SK-N-SH (cell line): ENCODE data around the gene ZNF516. TPM values are rescaled to one million over a fixed set of nuclear protein-coding genes. Genes with fewer than 3 reads are reported as not detected.

Source experiments
- CTCF ChIA-PET: fragments of 300-600, 350-600 bp; formaldehyde crosslinking; extraction: SDS; loops from one replicate; lab custom pipeline; 2021; lab: Yijun Ruan, JAX
- POLR2A ChIA-PET: fragments of 350-600 bp; sonication (Branson Sonifier 250); formaldehyde crosslinking; extraction: SDS; loops from one replicate; lab custom pipeline; 2020; ENCODE audit warnings: antibody characterized with exemption, inconsistent platforms; lab: Yijun Ruan, JAX
- DNase-seq: peaks from one replicate; pipeline ENCODE4 v3.0.0; 2012
- H2AFZ ChIP-seq: fragments of 200-600 bp; sonication (generic); 2 replicates; pipeline ENCODE4 v1.8.1; 2016; ENCODE audit warnings: antibody characterized with exemption, mild to moderate bottlenecking, low read depth
- H3F3A ChIP-seq: fragments of 200-600 bp; sonication (generic); replicated peaks from 2 replicates; pipeline ENCODE3; 2016; ENCODE audit warnings: antibody characterized with exemption, mild to moderate bottlenecking; ENCODE audit not compliant: insufficient read depth
- H3K27ac ChIP-seq, 2 experiments: fragments of 200-500 bp in 1 of 2; fragments of 200-600 bp in 1 of 2; sonication (Bioruptor generic) in 1 of 2; sonication (generic), shearing (Covaris generic) in 1 of 2; 2 replicates each; pipeline versions ENCODE4 v1.5.1 to v1.6.1; 2014 to 2016; ENCODE audit warnings: low read depth in 2 of 2, inconsistent platforms in 1 of 2, low read length in 1 of 2, mild to moderate bottlenecking in 1 of 2, mixed read lengths in 1 of 2
- H3K27me3 ChIP-seq: fragments of 200-600 bp; sonication (generic), shearing (Covaris generic); 2 replicates; pipeline ENCODE4 v1.6.1; 2016; ENCODE audit warnings: mixed run types; ENCODE audit not compliant: insufficient read depth
- H3K36me3 ChIP-seq, 2 experiments: fragments of 200-500 bp in 1 of 2; fragments of 200-600 bp in 1 of 2; sonication (Bioruptor generic) in 1 of 2; sonication (generic) in 1 of 2; replicated peaks in 1 of 2; 2 replicates each; pipeline versions ENCODE3 to v1.5.1; 2014 to 2016; ENCODE audit warnings: low read length in 1 of 2, mild to moderate bottlenecking in 1 of 2; ENCODE audit not compliant: insufficient read depth in 2 of 2, control insufficient read depth in 1 of 2
- H3K4me1 ChIP-seq, 2 experiments: fragments of 200-500 bp in 1 of 2; fragments of 200-600 bp in 1 of 2; sonication (Bioruptor generic) in 1 of 2; sonication (generic), shearing (Covaris generic) in 1 of 2; 2 replicates each; pipeline versions ENCODE4 v1.5.1 to v1.6.1; 2014 to 2016; ENCODE audit warnings: low read depth in 1 of 2, low read length in 1 of 2, mixed run types in 1 of 2; ENCODE audit not compliant: insufficient read depth in 2 of 2, control insufficient read depth in 1 of 2
- H3K4me2 ChIP-seq: fragments of 200-600 bp; sonication (generic), shearing (Covaris generic); 2 replicates; pipeline ENCODE4 v1.6.1; 2017; ENCODE audit warnings: mixed run types
- H3K4me3 ChIP-seq, 2 experiments: fragments of 200-500 bp in 1 of 2; fragments of 200-600 bp in 1 of 2; sonication (Bioruptor generic) in 1 of 2; sonication (generic), shearing (Covaris generic) in 1 of 2; 2 replicates each; pipeline versions ENCODE4 v1.5.1 to v1.8.1; 2014 to 2016; ENCODE audit warnings: low read depth in 2 of 2, inconsistent platforms in 1 of 2, low read length in 1 of 2, mild to moderate bottlenecking in 1 of 2, mixed read lengths in 1 of 2, moderate library complexity in 1 of 2
- H3K79me2 ChIP-seq: fragments of 200-600 bp; sonication (generic); 2 replicates; pipeline ENCODE4 v1.8.1; 2017; ENCODE audit warnings: mild to moderate bottlenecking; ENCODE audit not compliant: insufficient read depth
- H3K9ac ChIP-seq: fragments of 200-600 bp; sonication (generic); 2 replicates; pipeline ENCODE4 v1.6.1; 2017; ENCODE audit warnings: mixed run types
- H3K9me2 ChIP-seq: fragments of 200-600 bp; sonication (generic); 2 replicates; pipeline ENCODE4 v1.6.1; 2017; ENCODE audit warnings: mixed run types
- H3K9me3 ChIP-seq: fragments of 200-600 bp; sonication (generic); 2 replicates; pipeline ENCODE4 v1.6.1; 2017; ENCODE audit warnings: mixed run types, mild to moderate bottlenecking, moderate library complexity
- H4K20me1 ChIP-seq: fragments of 200-600 bp; sonication (generic); 2 replicates; pipeline ENCODE4 v1.6.1; 2017; ENCODE audit warnings: mild to moderate bottlenecking, mixed run types; ENCODE audit not compliant: insufficient read depth
- ELF1 ChIP-seq: IDR thresholded peaks from 2 replicates; pipeline ENCODE4 v1.4.0; 2012
- EZH2phosphoT487 ChIP-seq: fragments of 200-600 bp; sonication (generic); IDR thresholded peaks from 2 replicates; pipeline ENCODE4 v1.6.1; 2017; ENCODE audit warnings: low read depth, mixed run types, mild to moderate bottlenecking, antibody characterized with exemption, moderate library complexity, borderline replicate concordance
- FOXM1 ChIP-seq: IDR thresholded peaks from 2 replicates; pipeline ENCODE4 v1.4.0; 2012; ENCODE audit warnings: low read depth, mild to moderate bottlenecking
- GABPA ChIP-seq: IDR thresholded peaks from 2 replicates; pipeline ENCODE4 v1.4.0; 2012; ENCODE audit warnings: low read depth, mild to moderate bottlenecking
- MEF2A ChIP-seq: IDR thresholded peaks from 2 replicates; pipeline ENCODE4 v1.4.0; 2012; ENCODE audit warnings: low read depth, borderline replicate concordance
- NFIC ChIP-seq: IDR thresholded peaks from 2 replicates; pipeline ENCODE4 v1.4.0; 2012; ENCODE audit warnings: borderline replicate concordance
- NRF1 ChIP-seq: IDR thresholded peaks from 2 replicates; pipeline ENCODE4 v1.6.1; 2012; ENCODE audit warnings: low read depth, mild to moderate bottlenecking, low read length
- POLR2AphosphoS5 ChIP-seq: IDR thresholded peaks from 2 replicates; pipeline ENCODE4 v1.6.1; 2012; ENCODE audit warnings: low read depth, low read length
- RCOR1 ChIP-seq: fragments of 150-350 bp; IDR thresholded peaks from 2 replicates; pipeline ENCODE4 v1.6.1; 2017; ENCODE audit warnings: antibody characterized with exemption, low read length
- RFX5 ChIP-seq: IDR thresholded peaks from 2 replicates; pipeline ENCODE4 v1.6.1; 2012; ENCODE audit warnings: mild to moderate bottlenecking, improper control_type of control experiment, low read length
- TAF1 ChIP-seq: IDR thresholded peaks from 2 replicates; pipeline ENCODE4 v1.6.1; 2012; ENCODE audit warnings: low read depth, mild to moderate bottlenecking, low read length, moderate library complexity, borderline replicate concordance
- TCF12 ChIP-seq: IDR thresholded peaks from 2 replicates; pipeline ENCODE4 v1.4.0; 2012
- TEAD4 ChIP-seq: IDR thresholded peaks from 2 replicates; pipeline ENCODE4 v1.4.0; 2012; ENCODE audit warnings: mild to moderate bottlenecking, borderline replicate concordance; ENCODE audit not compliant: insufficient read depth
- WGBS: methylation state at CpG from one replicate; pipeline ENCODE4 v1.1.6; 2017; ENCODE audit warnings: low lambda C conversion rate; 5-methylcytosine and 5-hydroxymethylcytosine counted together
- polyA plus RNA-seq, 3 experiments: library from polyadenylated mRNA; depleted of rRNA; stranded (reverse); fragments of >200 nt; gene quantifications; 2 replicates each; pipeline ENCODE4 v1.2.3, GENCODE V29; 2012
- TF ChIP-seq, protein P1 (sequence below): IDR thresholded peaks from 2 replicates; pipeline ENCODE4 v1.4.0; 2012; ENCODE audit warnings: low read depth, borderline replicate concordance
- TF ChIP-seq, protein P2 (sequence below): IDR thresholded peaks from 2 replicates; pipeline ENCODE4; 2012
- TF ChIP-seq, protein P3 (sequence below): IDR thresholded peaks from 2 replicates; pipeline ENCODE4 v1.4.0; 2012; ENCODE audit warnings: low read depth
- TF ChIP-seq, protein P4 (sequence below): fragments of 150-350 bp; IDR thresholded peaks from 2 replicates; pipeline ENCODE4 v1.6.1; 2017; ENCODE audit warnings: antibody characterized with exemption, low read length, low read depth, borderline replicate concordance

The ZNF516 gene
- polyA plus RNA-seq, 1 of the 3 experiments (the other 2 are of a cell fraction): 4.4 TPM

DNA sequence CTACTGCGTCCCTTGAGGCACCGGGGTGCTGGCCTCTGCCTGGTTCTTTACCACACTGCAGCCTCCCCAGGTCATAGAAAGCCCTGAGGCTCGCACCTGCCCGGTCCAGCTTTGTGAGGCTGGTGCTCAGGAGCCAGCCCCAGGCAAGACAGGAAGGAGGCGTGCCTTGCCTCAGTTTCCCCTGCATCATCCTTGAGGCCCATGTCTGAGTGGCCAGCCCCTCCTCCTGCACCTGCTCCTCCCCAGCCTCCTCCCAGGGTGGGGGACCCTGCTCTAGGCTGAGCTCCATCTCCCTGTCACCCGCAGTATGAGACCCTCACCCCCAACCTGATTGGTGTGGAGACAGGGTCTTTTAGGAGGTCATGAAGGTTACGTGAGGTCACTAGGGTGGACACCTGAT lies 147.7 kb downstream of the ZNF516 start (continued):
- TF ChIP-seq, protein P1, sequence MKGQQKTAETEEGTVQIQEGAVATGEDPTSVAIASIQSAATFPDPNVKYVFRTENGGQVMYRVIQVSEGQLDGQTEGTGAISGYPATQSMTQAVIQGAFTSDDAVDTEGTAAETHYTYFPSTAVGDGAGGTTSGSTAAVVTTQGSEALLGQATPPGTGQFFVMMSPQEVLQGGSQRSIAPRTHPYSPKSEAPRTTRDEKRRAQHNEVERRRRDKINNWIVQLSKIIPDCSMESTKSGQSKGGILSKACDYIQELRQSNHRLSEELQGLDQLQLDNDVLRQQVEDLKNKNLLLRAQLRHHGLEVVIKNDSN: no peak
- TF ChIP-seq RFX5 (no peak), MEF2A (no peak)

DNA sequence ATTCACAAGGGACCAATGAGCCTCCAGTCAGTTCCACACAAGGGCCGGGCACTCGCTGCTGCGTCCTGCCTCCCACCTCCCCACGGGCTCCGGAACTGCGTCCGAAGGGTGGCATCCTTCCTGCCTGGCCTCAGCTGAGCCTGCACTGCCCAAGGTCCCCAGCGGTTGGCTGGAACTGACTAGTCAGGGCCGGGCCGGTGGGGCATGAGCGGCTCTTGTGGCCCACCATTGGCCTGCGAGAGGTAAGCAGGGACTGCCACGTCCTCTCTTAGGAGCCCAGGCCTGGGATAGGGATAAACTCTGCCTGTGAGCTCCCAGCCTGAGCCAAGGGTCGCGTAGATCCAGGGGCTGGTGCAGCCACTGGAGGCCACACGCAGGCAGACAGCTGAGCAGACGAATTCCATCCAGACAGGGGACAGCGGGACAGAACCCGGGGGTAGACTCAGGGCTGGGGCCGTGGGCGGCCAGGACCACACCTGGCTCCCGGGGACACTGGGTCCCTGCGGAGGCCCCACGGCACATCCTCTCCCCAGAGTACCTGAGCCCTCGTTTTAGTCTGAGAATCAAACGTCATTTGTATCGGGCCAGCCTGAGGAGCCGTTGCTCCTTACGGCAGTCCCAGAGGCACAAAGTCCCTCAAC lies 148.4 kb downstream of the ZNF516 start:
- H4K20me1 ChIP-seq: no peaks in the 10 kb centered on the region
- POLR2A ChIA-PET: no interaction called here
- no peaks in the 10 kb centered on the region for H3K9me3 ChIP-seq
- H2AFZ ChIP-seq: no peak overlapping the region
- no peak for DNase-seq
- no peak overlapping the region for H3K4me3 ChIP-seq
- H3K27ac ChIP-seq: no peak overlapping the region
- no peaks in the 10 kb centered on the region for H3K27me3 ChIP-seq
- CTCF ChIA-PET: interaction anchor here (0.9 to 1.0 kb wide), 2 partner anchors 72 to 1795 kb away, joined by 3 to 4 read pairs; no protein-coding TSS in a partner anchor
- H3K9me2 ChIP-seq: no peaks in the 10 kb centered on the region
- WGBS: 86% methylated on average over 15 of the region's 29 CpGs
- no peaks in the 10 kb centered on the region for H3F3A ChIP-seq
- peaks cover under 1 to 4% of the 10 kb centered on the region in 2 experiments; a peak in 1 of 4 replicates for H3K4me1 ChIP-seq
- no peaks in the 10 kb centered on the region for H3K36me3 ChIP-seq
- H3K79me2 ChIP-seq: no peaks in the 10 kb centered on the region
- TF ChIP-seq GABPA (no peak), NFIC (no peak), RCOR1 (no peak), FOXM1 (no peak), EZH2phosphoT487 (no peak), TCF12 (no peak), TAF1 (no peak), POLR2AphosphoS5 (no peak), TEAD4 (no peak), ELF1 (no peak), NRF1 (no peak)
- TF ChIP-seq, protein P2, sequence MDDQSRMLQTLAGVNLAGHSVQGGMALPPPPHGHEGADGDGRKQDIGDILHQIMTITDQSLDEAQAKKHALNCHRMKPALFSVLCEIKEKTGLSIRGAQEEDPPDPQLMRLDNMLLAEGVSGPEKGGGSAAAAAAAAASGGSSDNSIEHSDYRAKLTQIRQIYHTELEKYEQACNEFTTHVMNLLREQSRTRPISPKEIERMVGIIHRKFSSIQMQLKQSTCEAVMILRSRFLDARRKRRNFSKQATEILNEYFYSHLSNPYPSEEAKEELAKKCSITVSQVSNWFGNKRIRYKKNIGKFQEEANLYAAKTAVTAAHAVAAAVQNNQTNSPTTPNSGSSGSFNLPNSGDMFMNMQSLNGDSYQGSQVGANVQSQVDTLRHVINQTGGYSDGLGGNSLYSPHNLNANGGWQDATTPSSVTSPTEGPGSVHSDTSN: no peak
- TF ChIP-seq, protein P3, sequence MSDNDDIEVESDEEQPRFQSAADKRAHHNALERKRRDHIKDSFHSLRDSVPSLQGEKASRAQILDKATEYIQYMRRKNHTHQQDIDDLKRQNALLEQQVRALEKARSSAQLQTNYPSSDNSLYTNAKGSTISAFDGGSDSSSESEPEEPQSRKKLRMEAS: no peak
- TF ChIP-seq, protein P4, sequence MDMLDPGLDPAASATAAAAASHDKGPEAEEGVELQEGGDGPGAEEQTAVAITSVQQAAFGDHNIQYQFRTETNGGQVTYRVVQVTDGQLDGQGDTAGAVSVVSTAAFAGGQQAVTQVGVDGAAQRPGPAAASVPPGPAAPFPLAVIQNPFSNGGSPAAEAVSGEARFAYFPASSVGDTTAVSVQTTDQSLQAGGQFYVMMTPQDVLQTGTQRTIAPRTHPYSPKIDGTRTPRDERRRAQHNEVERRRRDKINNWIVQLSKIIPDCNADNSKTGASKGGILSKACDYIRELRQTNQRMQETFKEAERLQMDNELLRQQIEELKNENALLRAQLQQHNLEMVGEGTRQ: no peak
- no peak overlapping the region for H3K4me2 ChIP-seq
- no peak overlapping the region for H3K9ac ChIP-seq
